Measurements from ENCODE around the gene AP1G1.

Gene AP1G1

GRCh38 chr16:71748226-71748625 is 60.4 kb downstream of the AP1G1 start:
- no peak for DNase-seq

DNA sequence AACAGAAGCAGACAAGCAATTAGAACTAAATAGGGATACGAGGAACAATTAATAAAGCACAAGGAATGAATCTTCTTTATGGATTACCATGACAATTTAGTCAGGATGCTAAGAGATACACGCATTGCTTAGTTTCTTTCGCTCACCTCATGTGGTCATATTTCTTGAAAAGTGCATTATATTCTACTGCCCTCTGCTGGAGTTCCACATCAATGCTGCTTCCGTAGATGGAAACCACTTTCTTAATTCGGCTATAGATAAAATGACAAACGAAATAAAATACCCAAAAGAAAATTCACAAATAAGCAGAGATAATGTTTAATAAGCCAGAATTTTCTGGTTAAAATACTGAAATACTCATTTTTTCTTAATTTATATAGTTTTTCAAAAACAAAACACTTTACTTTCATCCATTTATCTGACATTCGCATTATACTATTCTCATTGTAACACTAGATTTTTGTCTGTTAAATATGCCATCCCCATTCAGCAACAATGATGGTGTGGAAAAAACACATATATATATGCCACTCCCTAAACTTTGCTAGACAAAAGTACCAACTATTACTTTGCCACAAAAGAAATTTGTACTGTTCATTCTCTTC is 62.1 kb downstream of the AP1G1 start:
- DNase-seq = peak; percentile 64

- no peak for DNase-seq
Measured at GRCh38 chr16:71738855-71739254, 69.8 kb downstream of the AP1G1 start.

GRCh38 chr16:71737501-71737900 is 71.1 kb downstream of the AP1G1 start:
- no peak for DNase-seq

DNA sequence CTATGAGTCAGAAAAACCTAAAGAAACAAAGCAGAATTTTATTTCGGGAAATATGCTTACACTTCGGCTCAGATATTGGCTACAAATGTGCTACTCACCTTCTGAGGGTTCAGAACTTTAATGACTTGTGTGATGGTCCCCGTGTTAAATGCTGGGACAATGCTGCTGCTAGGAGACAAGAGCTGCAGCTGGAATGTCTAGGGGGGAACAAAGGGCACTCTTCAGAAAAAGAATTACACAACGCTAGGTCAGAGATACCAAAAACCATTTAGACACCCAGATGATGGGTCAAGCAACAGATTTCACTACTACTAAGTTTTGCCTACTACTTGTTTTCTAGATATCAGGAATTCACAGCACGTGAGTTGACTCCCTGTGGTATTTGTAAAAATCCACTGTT is 74.1 kb downstream of the AP1G1 start:
- no peak for DNase-seq

DNA sequence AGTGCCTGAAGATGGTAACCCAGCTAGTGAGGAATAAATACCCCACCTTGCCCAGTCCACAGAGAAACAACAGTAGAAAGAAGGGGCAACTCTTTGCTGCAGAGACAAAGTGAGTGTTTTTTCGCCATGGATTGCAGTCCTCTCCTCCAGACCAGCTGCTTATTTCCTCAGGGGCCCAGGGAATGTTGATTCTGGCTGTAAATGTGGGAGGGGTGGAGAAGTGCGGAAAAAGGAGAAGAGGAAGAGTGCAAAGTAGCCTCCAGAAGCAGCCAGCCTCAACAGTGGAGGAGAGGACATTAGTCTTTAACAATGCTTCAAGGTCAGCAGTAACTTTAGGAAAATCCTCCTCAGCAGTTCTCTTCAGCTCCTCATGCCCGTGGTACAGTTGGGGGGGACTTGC is 76.0 kb downstream of the AP1G1 start:
- DNase-seq = no peak

GRCh38 chr16:71727551-71728324 is 80.9 kb downstream of the AP1G1 start:
- no peak for DNase-seq

- DNase-seq = peak; percentile 37
Measured at GRCh38 chr16:71726476-71727315, 81.9 kb downstream of the AP1G1 start.

DNA sequence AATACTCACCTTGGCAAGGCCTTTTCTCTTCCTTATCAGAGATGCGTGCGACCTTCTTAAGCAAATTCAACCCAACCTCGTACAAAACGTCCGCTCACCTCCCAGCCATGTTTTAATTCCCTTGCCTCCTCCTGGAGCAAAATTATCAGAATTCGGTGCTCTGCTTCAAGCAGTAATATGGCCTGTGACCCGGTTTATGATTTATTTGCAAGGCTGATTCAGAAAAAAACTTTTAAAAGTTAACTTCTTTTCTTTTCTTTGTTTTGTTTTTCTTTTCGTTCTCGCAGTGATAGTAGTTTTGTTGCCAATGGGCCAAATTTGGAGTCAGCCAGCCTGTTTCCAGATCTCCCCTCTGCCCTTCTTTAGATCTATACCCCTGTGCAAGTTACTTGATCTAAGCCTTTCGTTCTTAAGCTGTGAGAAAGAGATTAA is 84.3 kb downstream of the AP1G1 start, which contains the start of gene PHLPP2:
TSS of gene PHLPP2 (minus strand) at position 382 of the 432 bp plus-strand sequence. CDS start 9,906 bp downstream, outside the sequence.
- DNase-seq = no peak

DNA sequence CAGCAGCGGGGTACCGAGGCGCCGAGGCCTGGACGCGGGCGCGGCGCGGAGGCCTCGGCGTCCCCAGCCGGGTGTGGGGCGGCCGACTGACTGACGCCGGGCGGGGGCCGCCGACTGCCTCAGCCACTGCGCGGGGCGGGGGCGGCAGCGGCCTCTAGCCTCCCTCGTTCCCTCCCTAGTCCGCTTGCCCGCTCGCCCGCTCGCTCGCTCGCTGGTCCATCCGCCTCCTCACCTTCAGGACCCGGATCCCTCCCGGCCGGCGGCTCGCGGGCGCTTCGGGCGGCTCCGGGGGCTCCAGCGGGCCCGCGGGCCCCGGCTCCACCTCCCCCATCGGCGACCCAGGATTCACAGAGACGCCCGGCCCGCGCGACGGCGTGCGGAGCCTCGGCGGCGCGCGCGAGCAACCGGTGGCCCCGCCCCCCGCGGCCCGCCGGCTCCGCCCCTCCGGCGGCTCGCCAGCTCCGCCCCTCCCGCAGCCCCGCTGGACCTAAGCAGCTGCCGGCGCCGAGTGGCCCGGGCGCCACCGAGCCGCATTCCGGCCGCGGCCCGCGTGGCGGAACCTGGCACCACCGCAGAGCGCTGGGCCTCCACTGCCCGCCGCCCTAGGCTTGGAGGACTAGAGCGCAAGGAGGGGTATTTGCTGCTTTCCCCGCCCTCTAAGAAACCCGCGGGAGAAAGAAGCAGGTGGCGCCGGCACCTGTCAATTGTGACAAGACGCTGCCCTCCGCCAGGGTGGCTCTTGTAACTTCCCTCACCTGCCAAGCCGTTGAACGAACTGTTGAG is 84.9 kb downstream of the AP1G1 start:
- peak; percentile 87 for DNase-seq

GRCh38 chr16:71722801-71723536 is 85.7 kb downstream of the AP1G1 start:
- DNase-seq = peak; percentile 60

DNA sequence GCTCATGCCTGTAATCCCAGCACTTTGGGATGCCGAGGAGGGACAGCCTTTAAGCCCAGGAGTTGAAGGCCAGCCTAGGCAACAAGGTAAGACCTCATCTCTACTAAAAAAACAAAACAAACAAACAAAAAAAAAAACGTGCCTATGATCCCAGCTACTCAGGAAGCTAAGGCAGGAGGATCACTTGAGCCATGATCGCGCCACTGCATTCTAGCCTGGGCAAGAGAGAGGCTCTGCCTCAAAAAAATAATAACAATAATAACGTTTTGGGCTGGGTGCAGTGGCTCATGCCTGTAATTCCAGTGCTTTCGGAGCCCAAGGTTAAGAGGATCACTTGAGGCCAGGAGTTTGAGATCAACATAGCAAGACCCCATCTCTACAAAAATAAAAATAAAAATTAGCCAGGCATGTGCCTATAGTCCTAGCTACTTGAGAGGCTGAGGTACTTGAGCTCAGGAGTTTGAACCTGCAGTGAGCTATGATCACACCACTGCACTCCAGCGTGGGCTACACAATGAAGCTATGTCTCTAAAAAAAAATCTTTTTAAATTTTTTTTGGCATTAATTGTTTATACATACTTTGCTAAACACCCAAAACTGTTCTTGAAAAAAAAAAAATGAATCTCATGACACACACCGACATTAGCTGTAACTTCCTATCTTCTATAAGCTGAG is 87.4 kb downstream of the AP1G1 start:
- DNase-seq = no peak

GRCh38 chr16:71712501-71712900 is 96.1 kb downstream of the AP1G1 start:
- no peak for DNase-seq

- DNase-seq = no peak
Measured at GRCh38 chr16:71711789-71712188, 96.8 kb downstream of the AP1G1 start.

DNA sequence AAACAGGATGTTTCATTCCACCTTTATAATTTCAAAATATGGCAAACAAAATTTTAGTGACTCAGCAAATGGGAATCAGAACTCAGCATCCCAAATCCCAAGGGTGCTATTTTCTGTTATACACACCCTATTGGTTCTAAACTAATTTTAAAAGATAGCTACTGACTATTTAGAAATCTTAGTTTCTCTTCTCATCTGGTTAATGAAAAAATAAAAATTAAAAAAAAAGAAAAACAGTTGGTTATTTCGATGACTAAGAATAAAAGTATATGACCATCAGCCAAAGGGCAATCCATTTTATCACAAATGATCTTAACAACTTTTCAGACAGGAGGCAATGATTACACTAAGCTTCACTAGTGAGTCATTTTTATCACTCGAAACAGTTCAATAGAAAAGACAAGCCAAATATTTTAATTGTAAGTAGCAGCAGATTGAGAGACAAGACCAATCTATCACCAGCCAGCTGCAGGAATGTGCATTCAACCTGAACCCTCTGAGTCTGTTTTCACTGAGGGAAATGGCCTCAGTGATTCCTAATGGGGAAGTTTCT is 99.3 kb downstream of the AP1G1 start:
- peak; percentile 11 for DNase-seq

GRCh38 chr16:71708696-71709095 is 99.9 kb downstream of the AP1G1 start:
- DNase-seq = no peak

DNA sequence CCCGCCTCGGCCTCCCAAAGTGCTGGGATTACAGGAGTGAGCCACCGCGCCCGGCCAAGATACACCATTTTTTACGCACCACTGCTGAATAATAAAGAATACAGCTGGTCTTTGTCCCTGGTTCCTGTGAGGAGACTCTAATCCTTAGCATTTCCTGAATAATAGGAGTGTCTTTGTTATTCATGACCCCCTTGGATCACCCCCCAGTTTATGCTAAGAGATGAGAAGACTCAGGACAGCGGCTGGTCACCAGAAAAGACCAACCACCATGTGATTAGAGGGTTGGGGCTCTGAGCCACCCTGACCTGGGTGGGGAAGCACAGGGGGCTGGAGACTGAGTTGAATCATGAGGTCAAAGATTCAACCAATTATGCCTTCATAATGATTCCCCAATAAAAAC is 101.4 kb downstream of the AP1G1 start:
- no peak for DNase-seq

GRCh38 chr16:71706046-71706445 is 102.6 kb downstream of the AP1G1 start:
- no peak for DNase-seq

DNA sequence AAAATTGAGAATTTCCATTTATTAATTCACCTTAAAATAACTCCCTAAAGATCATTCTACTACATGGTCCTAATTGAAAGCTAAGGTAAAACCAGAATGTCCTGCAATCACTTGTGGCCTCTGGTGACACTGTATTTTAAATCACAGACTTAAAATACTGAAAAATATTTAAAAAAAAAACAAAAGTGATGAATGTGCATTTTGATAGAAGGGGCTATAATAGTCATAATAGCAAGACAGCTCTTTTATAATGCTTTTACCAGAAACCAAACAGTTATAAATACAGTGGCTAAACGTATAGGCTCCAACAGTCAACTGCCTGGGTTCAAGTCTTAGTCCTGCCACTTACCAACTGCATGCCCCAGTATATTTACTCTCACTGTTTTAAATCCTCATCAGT is 105.3 kb downstream of the AP1G1 start:
- no peak for DNase-seq

- DNase-seq = no peak
Measured at GRCh38 chr16:71700831-71701230, 107.8 kb downstream of the AP1G1 start.

- no peak for DNase-seq
Measured at GRCh38 chr16:71698491-71698890, 110.1 kb downstream of the AP1G1 start.
